ENCODE measurements around the gene DNAH8.

DNA sequence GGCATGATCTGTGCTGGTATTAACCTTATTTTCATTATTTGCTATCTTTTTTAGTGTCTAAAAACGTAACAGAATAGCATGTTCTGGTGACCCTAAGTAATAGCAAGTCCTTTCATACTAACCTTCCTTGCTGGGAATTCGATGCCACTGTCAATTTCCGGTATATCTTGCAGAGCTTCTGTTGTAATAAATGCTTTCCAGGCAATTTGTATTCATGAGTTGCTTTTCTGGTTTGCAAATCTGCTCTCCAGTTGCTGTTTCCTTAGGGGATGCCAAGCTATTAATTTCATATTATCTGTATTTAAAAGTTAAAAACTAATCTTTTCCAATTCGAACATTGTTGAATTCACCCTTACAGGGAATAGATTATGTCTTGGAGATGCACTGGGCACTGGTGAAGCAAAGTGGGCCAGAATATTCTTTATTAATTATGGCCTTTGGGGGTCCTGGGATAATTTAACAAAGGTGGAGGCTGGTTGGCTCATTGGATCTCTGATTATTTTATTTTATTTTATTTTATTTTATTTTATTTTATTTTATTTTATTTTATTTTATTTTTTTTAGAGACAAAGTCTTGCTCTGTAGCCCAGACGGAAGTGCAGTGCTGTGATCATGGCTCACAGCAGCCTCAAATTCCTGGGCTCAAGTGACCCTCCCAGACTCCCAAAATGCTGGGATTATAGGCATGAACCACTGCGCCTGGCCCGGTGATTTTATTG lies 209.8 kb downstream of the DNAH8 start:
- TF ChIP-seq, protein P1, sequence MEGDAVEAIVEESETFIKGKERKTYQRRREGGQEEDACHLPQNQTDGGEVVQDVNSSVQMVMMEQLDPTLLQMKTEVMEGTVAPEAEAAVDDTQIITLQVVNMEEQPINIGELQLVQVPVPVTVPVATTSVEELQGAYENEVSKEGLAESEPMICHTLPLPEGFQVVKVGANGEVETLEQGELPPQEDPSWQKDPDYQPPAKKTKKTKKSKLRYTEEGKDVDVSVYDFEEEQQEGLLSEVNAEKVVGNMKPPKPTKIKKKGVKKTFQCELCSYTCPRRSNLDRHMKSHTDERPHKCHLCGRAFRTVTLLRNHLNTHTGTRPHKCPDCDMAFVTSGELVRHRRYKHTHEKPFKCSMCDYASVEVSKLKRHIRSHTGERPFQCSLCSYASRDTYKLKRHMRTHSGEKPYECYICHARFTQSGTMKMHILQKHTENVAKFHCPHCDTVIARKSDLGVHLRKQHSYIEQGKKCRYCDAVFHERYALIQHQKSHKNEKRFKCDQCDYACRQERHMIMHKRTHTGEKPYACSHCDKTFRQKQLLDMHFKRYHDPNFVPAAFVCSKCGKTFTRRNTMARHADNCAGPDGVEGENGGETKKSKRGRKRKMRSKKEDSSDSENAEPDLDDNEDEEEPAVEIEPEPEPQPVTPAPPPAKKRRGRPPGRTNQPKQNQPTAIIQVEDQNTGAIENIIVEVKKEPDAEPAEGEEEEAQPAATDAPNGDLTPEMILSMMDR (conservative IDR thresholded peaks at IDR 0.05 in 1 of 2, IDR thresholded peaks at IDR 0.05 in 1 of 2; ENCODE audit: extremely low read depth in 1 of 2, insufficient read depth in 1 of 2, low read depth in 1 of 2, low read length in 2 of 2), result no peak
- TF ChIP-seq EZH2 (IDR thresholded peaks at IDR 0.05; ENCODE audit: borderline replicate concordance, low read length), result no peak
